H1 (cell line): ENCODE measurements around the gene CCDC174.

Source experiments
- CTCF ChIP-seq, 3 experiments: IDR thresholded peaks; 1 replicate in 2 of 3; 2 replicates in 1 of 3; pipeline versions ENCODE4 v1.5.1 to v1.6.1; 2011; ENCODE audit warnings: low read length in 3 of 3, mild to moderate bottlenecking in 3 of 3, inconsistent platforms in 2 of 3, low read depth in 1 of 3, moderate library complexity in 1 of 3; ENCODE audit not compliant: insufficient read depth in 1 of 3; ENCODE audit errors: control extremely low read depth in 1 of 3
- EP300 ChIP-seq, 2 experiments: IDR thresholded peaks; 1 replicate in 1 of 2; 2 replicates in 1 of 2; pipeline ENCODE4 v1.6.1; 2011 to 2012; ENCODE audit warnings: low read depth in 2 of 2, low read length in 2 of 2, mild to moderate bottlenecking in 2 of 2, borderline replicate concordance in 1 of 2, inconsistent platforms in 1 of 2, moderate library complexity in 1 of 2
- EZH2 ChIP-seq: fragments of 200-600 bp; sonication (generic); IDR thresholded peaks from 2 replicates; pipeline ENCODE4 v1.7.1; 2012; ENCODE audit warnings: low read depth, mild to moderate bottlenecking, moderate library complexity, low read length, inconsistent platforms; ENCODE audit not compliant: severe bottlenecking
- MAX ChIP-seq: IDR thresholded peaks from 2 replicates; pipeline ENCODE4 v1.6.1; 2012; ENCODE audit warnings: inconsistent platforms
- SP1 ChIP-seq: IDR thresholded peaks from 2 replicates; pipeline ENCODE4 v1.6.1; 2011; ENCODE audit warnings: low read depth, low read length
- ZNF274 ChIP-seq: IDR thresholded peaks from 2 replicates; pipeline ENCODE4 v1.7.0; 2012; ENCODE audit warnings: low read length, borderline replicate concordance; ENCODE audit errors: extremely low read depth

GRCh38 chr3:14620512-14620911, 31.1 kb upstream of the CCDC174 start:
- TF ChIP-seq EZH2, result no peak
- TF ChIP-seq MAX, result no peak
- TF ChIP-seq ZNF274, result no peak
- TF ChIP-seq CTCF (IDR thresholded peaks at IDR 0.05; ENCODE audit: control extremely low read depth in 1 of 3, insufficient read depth in 1 of 3, low read depth in 1 of 3, low read length in 3 of 3), result no peak
- no peak for TF ChIP-seq SP1
- no peak for TF ChIP-seq EP300 (IDR thresholded peaks at IDR 0.05; ENCODE audit: borderline replicate concordance in 1 of 2, low read depth in 2 of 2, low read length in 2 of 2)
